CD14-positive monocyte (primary cell): Measurements from ENCODE around the gene SLC4A5. TPM values are rescaled to one million over a fixed set of nuclear protein-coding genes. Genes with fewer than 3 reads are reported as not detected.

Experiments used
- DNase-seq, 3 donors: peaks; one replicate each; pipeline ENCODE4 v3.0.0-alpha.2; 2011 to 2022
- H2AFZ ChIP-seq: 2 replicates; pipeline ENCODE4 v1.6.0; 2012; ENCODE audit warnings: mild to moderate bottlenecking, low read depth, low read length, inconsistent platforms; ENCODE audit not compliant: insufficient read depth, poor library complexity, severe bottlenecking
- H3K27ac ChIP-seq, 2 donors: 1 replicate in 1 of 2; 2 replicates in 1 of 2; pipeline ENCODE4 v1.5.1; 2012 to 2013; ENCODE audit warnings: low read length in 2 of 2, control low read depth in 1 of 2, inconsistent platforms in 1 of 2, low read depth in 1 of 2, mild to moderate bottlenecking in 1 of 2
- H3K27me3 ChIP-seq, 2 donors: one replicate each; pipeline versions ENCODE4 v1.6.0 to v1.6.1; 2011 to 2013; ENCODE audit warnings: low read length in 2 of 2; ENCODE audit not compliant: control insufficient read depth in 2 of 2, insufficient read depth in 2 of 2
- H3K36me3 ChIP-seq, 2 donors: replicated peaks in 1 of 2; 1 replicate in 1 of 2; 2 replicates in 1 of 2; pipeline versions ENCODE4 v1.5.1 to v1.6.1; 2012 to 2013; ENCODE audit warnings: low read length in 2 of 2, control low read depth in 1 of 2, inconsistent platforms in 1 of 2, mild to moderate bottlenecking in 1 of 2; ENCODE audit not compliant: insufficient read depth in 2 of 2, control insufficient read depth in 1 of 2
- H3K4me1 ChIP-seq, 2 donors: 1 replicate in 1 of 2; 2 replicates in 1 of 2; pipeline versions ENCODE4 v1.5.1 to v1.6.1; 2012 to 2013; ENCODE audit warnings: low read length in 2 of 2, control low read depth in 1 of 2, inconsistent platforms in 1 of 2, mild to moderate bottlenecking in 1 of 2, moderate library complexity in 1 of 2; ENCODE audit not compliant: insufficient read depth in 2 of 2, control insufficient read depth in 1 of 2
- H3K4me2 ChIP-seq: replicated peaks from 2 replicates; pipeline ENCODE3; 2012; ENCODE audit warnings: low read length, moderate library complexity, mild to moderate bottlenecking; ENCODE audit not compliant: poor library complexity, severe bottlenecking; ENCODE audit errors: extremely low read depth
- H3K4me3 ChIP-seq, 3 experiments: fragments of 200-600 bp in 1 of 3; sonication (generic) in 1 of 3; replicated peaks in 1 of 3; 1 replicate in 2 of 3; 2 replicates in 1 of 3; pipeline ENCODE4 v1.5.1; 2011 to 2013; ENCODE audit warnings: low read length in 3 of 3, mild to moderate bottlenecking in 3 of 3, control low read depth in 2 of 3, low read depth in 2 of 3, inconsistent platforms in 1 of 3, moderate library complexity in 1 of 3
- H3K79me2 ChIP-seq: 2 replicates; pipeline ENCODE4 v1.6.0; 2012; ENCODE audit warnings: mild to moderate bottlenecking, control low read depth, inconsistent platforms, low read length, moderate library complexity; ENCODE audit not compliant: insufficient read depth
- H3K9ac ChIP-seq: 2 replicates; pipeline ENCODE4 v1.6.0; 2017; ENCODE audit warnings: low read length, mild to moderate bottlenecking; ENCODE audit not compliant: insufficient read depth, poor library complexity, severe bottlenecking
- H3K9me3 ChIP-seq, 2 donors: replicated peaks in 1 of 2; 1 replicate in 1 of 2; 2 replicates in 1 of 2; pipeline versions ENCODE4 v1.5.1 to v1.6.1; 2012 to 2013; ENCODE audit warnings: low read length in 2 of 2, control low read depth in 1 of 2; ENCODE audit not compliant: control insufficient read depth in 1 of 2, insufficient read depth in 1 of 2
- H4K20me1 ChIP-seq: 2 replicates; pipeline ENCODE4 v1.6.0; 2012; ENCODE audit warnings: mild to moderate bottlenecking, low read length, control low read depth, moderate library complexity; ENCODE audit not compliant: insufficient read depth
- H3K27ac Mint-ChIP-seq, 7 donors: one replicate each; pipeline ENCODE4 v1.8.0; 2020; ENCODE audit warnings: mild to moderate bottlenecking in 7 of 7, mixed read lengths in 7 of 7, moderate library complexity in 6 of 7, inconsistent platforms in 2 of 7
- H3K27me3 Mint-ChIP-seq, 3 donors: one replicate each; pipeline ENCODE4 v1.8.0; 2021 to 2022; ENCODE audit warnings: low read depth in 3 of 3, mild to moderate bottlenecking in 3 of 3, mixed read lengths in 3 of 3, moderate library complexity in 3 of 3, inconsistent platforms in 1 of 3
- H3K36me3 Mint-ChIP-seq, 2 donors: one replicate each; pipeline ENCODE4 v1.8.0; 2020; ENCODE audit warnings: mixed read lengths in 2 of 2, inconsistent platforms in 1 of 2, mild to moderate bottlenecking in 1 of 2
- H3K4me1 Mint-ChIP-seq: one replicate; pipeline ENCODE4 v1.8.0; 2020; ENCODE audit warnings: mild to moderate bottlenecking, mixed read lengths
- H3K4me3 Mint-ChIP-seq, 2 donors: one replicate each; pipeline ENCODE4 v1.8.0; 2020; ENCODE audit warnings: mild to moderate bottlenecking in 2 of 2, mixed read lengths in 2 of 2, moderate library complexity in 1 of 2
- H3K9me3 Mint-ChIP-seq, 7 donors: one replicate each; pipeline ENCODE4 v1.8.0; 2020 to 2022; ENCODE audit warnings: mixed read lengths in 7 of 7, mild to moderate bottlenecking in 6 of 7, moderate library complexity in 6 of 7, inconsistent platforms in 2 of 7
- CTCF ChIP-seq: fragments of 200-600 bp; IDR thresholded peaks from one replicate; pipeline ENCODE4 v1.8.0; 2022; ENCODE audit warnings: antibody characterized with exemption, mild to moderate bottlenecking
- WGBS: methylation state at CpG from one replicate; pipeline ENCODE4 v1.1.5; 2013; ENCODE audit warnings: missing lambda C conversion rate; ENCODE audit not compliant: insufficient coverage; 5-methylcytosine and 5-hydroxymethylcytosine counted together
- intact Hi-C, 2 donors: fragments of 100-400 bp; cut with micrococcal nuclease; formaldehyde crosslinking; loops; one replicate each; pipeline versions ENCODE4 v1.15.0 to v1.15.1; 2023
- polyA plus RNA-seq, 3 donors: library from polyadenylated mRNA; depleted of rRNA in 1 of 3; unstranded in 2 of 3; stranded (reverse) in 1 of 3; fragments of 300-500 nt in 2 of 3; fragments of >200 nt in 1 of 3; fragmentation: Illumina TruSeq in 2 of 3; gene quantifications; 1 replicate in 2 of 3; 2 replicates in 1 of 3; pipeline ENCODE4 v1.2.3, GENCODE V29; 2012 to 2021

Gene SLC4A5
- polyA plus RNA-seq, 3 donors = 0.10 to 1.1 TPM; not detected in 1

- Histone ChIP-seq H3K9me3 (no peaks in the 10 kb centered on the region), H3K36me3 (no peaks in the 10 kb centered on the region), H3K27ac (no peak overlapping the region), H3K9ac (no peak overlapping the region), H3K79me2 (no peaks in the 10 kb centered on the region), H3K4me3 (no peak overlapping the region), H2AFZ (no peak overlapping the region), H4K20me1 (no peaks in the 10 kb centered on the region), H3K4me1 (no peaks in the 10 kb centered on the region), H3K27me3 (no peaks in the 10 kb centered on the region), H3K4me2 (no peak overlapping the region)
- peak; percentile 44 to 60 (median 51) for DNase-seq
- no peaks in the 10 kb centered on the region for H3K9me3 Mint-ChIP-seq
- intact Hi-C loops = loop anchor here in 1 of 2 donors (10.0 kb wide), 1 partner anchor 510 kb away; the partner anchor contains the start of gene STAMBP
- H3K27ac Mint-ChIP-seq = no peak overlapping the region
- no peaks in the 10 kb centered on the region for H3K36me3 Mint-ChIP-seq
- H3K4me1 Mint-ChIP-seq = no peaks in the 10 kb centered on the region
- H3K4me3 Mint-ChIP-seq = no peak overlapping the region
- 50% methylated on average over 2 of the region's 3 CpGs for WGBS
- peak; percentile 99 for TF ChIP-seq CTCF
- H3K27me3 Mint-ChIP-seq = peaks cover 0 to 1% (median 0%) of the 10 kb centered on the region in 3 donors
Measured at GRCh38 chr2:74334931-74335333, 8.3 kb downstream of the SLC4A5 start.

GRCh38 chr2:74333896-74334586 is 9.2 kb downstream of the SLC4A5 start:
- no peaks in the 10 kb centered on the region for H3K27me3 Mint-ChIP-seq
- H3K4me1 Mint-ChIP-seq = no peaks in the 10 kb centered on the region
- H4K20me1 ChIP-seq = no peaks in the 10 kb centered on the region
- no peak for DNase-seq
- no peak overlapping the region for H3K27ac ChIP-seq
- no peak overlapping the region for H3K4me3 ChIP-seq
- WGBS = 93% methylated on average over 6 of the region's 6 CpGs
- H3K4me3 Mint-ChIP-seq = no peak overlapping the region
- H3K36me3 Mint-ChIP-seq = no peaks in the 10 kb centered on the region
- H3K9me3 ChIP-seq = no peaks in the 10 kb centered on the region
- no peaks in the 10 kb centered on the region for H3K36me3 ChIP-seq
- H3K9me3 Mint-ChIP-seq = no peaks in the 10 kb centered on the region
- no peak overlapping the region for H2AFZ ChIP-seq
- H3K79me2 ChIP-seq = no peaks in the 10 kb centered on the region
- intact Hi-C loops = loop anchor here in 1 of 2 donors (10.0 kb wide), 1 partner anchor 509 kb away; the partner anchor contains the start of gene STAMBP
- TF ChIP-seq CTCF = no peak
- H3K4me2 ChIP-seq = no peak overlapping the region
- H3K9ac ChIP-seq = no peak overlapping the region
- no peaks in the 10 kb centered on the region for H3K4me1 ChIP-seq
- no peaks in the 10 kb centered on the region for H3K27me3 ChIP-seq
- H3K27ac Mint-ChIP-seq = no peak overlapping the region
